HG03460 (cell line): ENCODE data around the gene SRRM2.
A peak's percentile ranks its signal among the peaks of the same experiment; 100 is the strongest.

Source experiments
- ATAC-seq: cut with Tn5 transposase; IDR thresholded peaks from one replicate; pipeline ENCODE4 v1.9.1; 2021; ENCODE audit not compliant: unreplicated experiment

SRRM2 gene

GRCh38 chr16:2752035-2752849, at the start of gene SRRM2:
SRRM2 (plus strand) TSS chr16:2752638; CDS start chr16:2756365, 3,727 bp downstream.
- peak; percentile 73 for ATAC-seq

- no peak for ATAC-seq
These were observed 49.3 kb upstream of the SRRM2 start for GRCh38 chr16:2702871-2703745.

GRCh38 chr16:2704166-2704982, 48.1 kb upstream of the SRRM2 start:
- ATAC-seq: no peak

GRCh38 chr16:2704983-2705275, 47.5 kb upstream of the SRRM2 start:
- ATAC-seq: no peak

- no peak for ATAC-seq
These were observed 47.1 kb upstream of the SRRM2 start for GRCh38 chr16:2705351-2705750.

GRCh38 chr16:2706085-2706484, 46.4 kb upstream of the SRRM2 start:
- no peak for ATAC-seq

- ATAC-seq: no peak
These were observed 45.7 kb upstream of the SRRM2 start for GRCh38 chr16:2706611-2707311.

GRCh38 chr16:2707368-2708289, 44.8 kb upstream of the SRRM2 start:
- no peak for ATAC-seq

GRCh38 chr16:2708290-2708639, 44.2 kb upstream of the SRRM2 start:
- ATAC-seq: no peak

GRCh38 chr16:2708955-2709587, 43.4 kb upstream of the SRRM2 start:
- ATAC-seq: no peak

GRCh38 chr16:2709588-2709984, 42.9 kb upstream of the SRRM2 start:
- no peak for ATAC-seq

GRCh38 chr16:2710021-2710710, 42.3 kb upstream of the SRRM2 start:
- ATAC-seq: no peak

- ATAC-seq: no peak
These were observed 41.7 kb upstream of the SRRM2 start for GRCh38 chr16:2710711-2711231.

- ATAC-seq: no peak
These were observed 40.9 kb upstream of the SRRM2 start for GRCh38 chr16:2711370-2712062.

- ATAC-seq: no peak
These were observed 40.4 kb upstream of the SRRM2 start for GRCh38 chr16:2712063-2712441.

GRCh38 chr16:2712546-2712945, 39.9 kb upstream of the SRRM2 start:
- ATAC-seq: no peak

- no peak for ATAC-seq
These were observed 38.9 kb upstream of the SRRM2 start for GRCh38 chr16:2713523-2713922.
